ENCODE results near the gene AOPEP.
"Not testable (repeated sequence)": the region's sequence is repeated elsewhere in the genome, so short reads cannot be mapped to it uniquely, and the experiment has no call there.

The AOPEP gene

DNA sequence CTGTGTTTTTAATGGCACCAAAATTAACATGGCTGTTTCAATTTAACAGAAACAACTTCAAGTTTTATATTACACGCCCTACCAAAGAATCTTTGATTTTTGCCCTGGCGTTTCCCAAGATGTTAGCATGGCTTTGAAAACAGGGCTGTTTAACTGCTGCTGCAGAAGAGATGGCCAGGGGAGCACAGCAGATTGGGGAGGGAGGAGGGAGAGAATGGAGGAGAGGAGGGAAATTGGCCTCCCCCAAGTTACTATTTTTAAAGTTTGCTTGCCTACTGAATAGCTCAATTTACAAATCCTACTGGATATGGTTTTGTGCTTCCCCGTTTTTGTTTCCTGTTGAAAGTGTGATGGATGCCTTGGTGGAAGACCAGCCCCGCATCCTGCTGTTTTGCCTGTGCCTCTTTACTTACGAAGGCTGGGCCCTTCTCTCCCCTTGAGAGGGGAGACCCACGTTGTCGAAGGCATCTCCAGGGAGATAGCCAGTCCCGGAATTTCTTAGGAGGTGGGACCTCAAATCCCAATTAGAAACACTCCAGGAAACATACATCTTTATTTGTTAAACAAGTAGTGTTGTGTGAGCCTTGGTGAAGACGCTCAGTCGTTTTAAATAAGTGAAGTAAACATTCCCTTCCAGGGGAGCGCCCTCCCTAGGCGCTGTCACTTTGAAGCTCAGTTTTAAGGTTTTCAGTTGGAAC, 98.6 kb downstream of the AOPEP start:
- FAIRE-seq: no peak
- no peak for DNase-seq (ENCODE audit: insufficient read length, low spot score)

DNA sequence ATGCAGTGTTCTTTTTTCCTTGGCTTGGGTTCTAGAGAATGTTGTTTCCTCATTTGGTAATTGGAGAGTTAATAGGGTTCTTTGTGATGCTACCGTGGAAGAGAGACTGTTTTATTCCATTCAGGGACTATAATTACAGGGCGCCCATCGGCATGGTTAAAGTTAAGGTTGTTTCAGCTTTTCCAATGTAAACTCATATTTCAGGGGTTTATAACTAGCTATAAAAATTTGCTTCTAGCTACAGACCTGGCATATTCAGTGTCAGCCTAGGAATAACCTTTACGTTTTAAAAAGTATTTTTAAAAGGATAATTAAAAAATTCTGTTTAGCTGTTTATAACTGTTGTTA, 99.1 kb downstream of the AOPEP start:
- DNase-seq (ENCODE audit: insufficient read length, low spot score) (no peak), FAIRE-seq (no peak)
- TF ChIP-seq POLR2A (IDR thresholded peaks at IDR 0.05; ENCODE audit: low read depth, low read length) (no peak), SPI1 (IDR thresholded peaks at IDR 0.05; ENCODE audit: low read depth, low read length) (no peak), POU2F2 (IDR thresholded peaks at IDR 0.05; ENCODE audit: low read depth, low read length) (no peak), POLR2AphosphoS5 (IDR thresholded peaks at IDR 0.05; ENCODE audit: low read depth, low read length) (no peak), TAF1 (IDR thresholded peaks at IDR 0.05; ENCODE audit: low read depth, low read length) (no peak), PAX5 (IDR thresholded peaks at IDR 0.05; ENCODE audit: insufficient read depth, low read length, severe bottlenecking) (no peak)

More for the DNA sequence above, 98.6 kb downstream of the AOPEP start:
- TF ChIP-seq POLR2A (IDR thresholded peaks at IDR 0.05; ENCODE audit: low read depth, low read length) (no peak), POU2F2 (IDR thresholded peaks at IDR 0.05; ENCODE audit: low read depth, low read length) (no peak), PAX5 (IDR thresholded peaks at IDR 0.05; ENCODE audit: insufficient read depth, low read length, severe bottlenecking) (no peak), SPI1 (IDR thresholded peaks at IDR 0.05; ENCODE audit: low read depth, low read length) (no peak), POLR2AphosphoS5 (IDR thresholded peaks at IDR 0.05; ENCODE audit: low read depth, low read length) (no peak), TAF1 (IDR thresholded peaks at IDR 0.05; ENCODE audit: low read depth, low read length) (no peak)

DNA sequence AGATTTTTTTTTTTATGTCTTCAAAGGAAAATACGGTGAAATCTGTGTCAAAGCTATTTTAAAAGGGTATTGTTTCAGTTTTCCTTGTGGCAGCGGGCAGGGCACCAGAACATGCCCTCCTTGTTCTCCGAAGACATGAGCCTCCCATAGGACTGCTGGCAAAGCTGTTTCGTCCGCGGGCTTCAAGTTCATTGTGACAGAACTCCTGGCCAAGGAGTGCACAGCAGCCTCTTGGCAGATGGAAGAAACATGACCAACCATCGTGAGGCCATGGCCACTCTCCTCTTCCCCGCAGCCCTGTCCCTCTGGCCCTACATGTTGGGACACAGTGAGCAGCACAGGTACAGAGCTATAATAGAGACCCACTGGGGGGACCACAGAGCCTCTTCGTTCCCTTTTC, 99.5 kb downstream of the AOPEP start:
- TF ChIP-seq POU2F2 (IDR thresholded peaks at IDR 0.05; ENCODE audit: low read depth, low read length): no peak
- TF ChIP-seq PAX5 (IDR thresholded peaks at IDR 0.05; ENCODE audit: insufficient read depth, low read length, severe bottlenecking): no peak
- no peak for TF ChIP-seq SPI1 (IDR thresholded peaks at IDR 0.05; ENCODE audit: low read depth, low read length)
- TF ChIP-seq TAF1 (IDR thresholded peaks at IDR 0.05; ENCODE audit: low read depth, low read length): no peak
- no peak for TF ChIP-seq POLR2AphosphoS5 (IDR thresholded peaks at IDR 0.05; ENCODE audit: low read depth, low read length)
- no peak for TF ChIP-seq POLR2A (IDR thresholded peaks at IDR 0.05; ENCODE audit: low read depth, low read length)
- no peak for DNase-seq (ENCODE audit: insufficient read length, low spot score)
- no peak for FAIRE-seq

DNA sequence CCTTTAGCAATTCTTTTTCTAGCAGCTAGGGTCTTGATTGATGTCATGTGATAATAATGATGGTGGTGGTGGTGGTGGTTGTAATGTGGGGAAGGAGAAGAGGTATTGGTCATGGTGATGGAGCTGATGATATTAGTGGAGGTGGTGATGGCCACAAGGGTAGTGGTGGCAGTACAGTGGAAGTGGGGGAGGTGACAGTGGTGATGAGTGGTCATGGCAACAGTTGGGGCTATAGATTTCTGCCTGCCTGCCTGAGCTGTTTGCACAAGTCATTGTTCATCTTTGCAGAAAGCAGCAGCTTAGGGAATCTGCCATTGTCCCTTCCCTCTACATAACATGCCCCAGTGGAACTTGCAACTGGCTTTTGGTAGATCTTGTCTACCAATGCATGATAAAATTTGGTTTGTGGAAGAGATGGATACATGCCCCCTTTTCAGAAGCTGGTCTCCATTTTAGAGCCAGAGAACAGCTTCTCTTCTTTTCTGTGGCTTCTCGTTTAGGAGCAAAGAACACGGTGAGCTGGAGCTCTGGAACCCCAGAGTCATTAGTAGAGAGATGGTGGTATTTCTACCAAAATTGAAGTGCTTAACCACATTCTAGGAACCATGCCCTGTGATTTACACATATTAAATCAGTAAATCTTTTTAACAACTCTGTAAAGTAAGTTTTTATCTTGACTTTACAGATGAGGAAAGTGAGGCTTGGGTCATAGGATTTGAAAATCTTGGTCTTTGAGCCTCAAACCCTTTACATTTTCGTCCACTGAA, 100.3 kb downstream of the AOPEP start:
- no peak for TF ChIP-seq POLR2AphosphoS5 (IDR thresholded peaks at IDR 0.05; ENCODE audit: low read depth, low read length)
- TF ChIP-seq PAX5 (IDR thresholded peaks at IDR 0.05; ENCODE audit: insufficient read depth, low read length, severe bottlenecking): no peak
- no peak for TF ChIP-seq TAF1 (IDR thresholded peaks at IDR 0.05; ENCODE audit: low read depth, low read length)
- TF ChIP-seq POU2F2 (IDR thresholded peaks at IDR 0.05; ENCODE audit: low read depth, low read length): no peak
- TF ChIP-seq SPI1 (IDR thresholded peaks at IDR 0.05; ENCODE audit: low read depth, low read length): no peak
- no peak for TF ChIP-seq POLR2A (IDR thresholded peaks at IDR 0.05; ENCODE audit: low read depth, low read length)
- DNase-seq (ENCODE audit: insufficient read length, low spot score) (no peak), FAIRE-seq (no peak)

DNA sequence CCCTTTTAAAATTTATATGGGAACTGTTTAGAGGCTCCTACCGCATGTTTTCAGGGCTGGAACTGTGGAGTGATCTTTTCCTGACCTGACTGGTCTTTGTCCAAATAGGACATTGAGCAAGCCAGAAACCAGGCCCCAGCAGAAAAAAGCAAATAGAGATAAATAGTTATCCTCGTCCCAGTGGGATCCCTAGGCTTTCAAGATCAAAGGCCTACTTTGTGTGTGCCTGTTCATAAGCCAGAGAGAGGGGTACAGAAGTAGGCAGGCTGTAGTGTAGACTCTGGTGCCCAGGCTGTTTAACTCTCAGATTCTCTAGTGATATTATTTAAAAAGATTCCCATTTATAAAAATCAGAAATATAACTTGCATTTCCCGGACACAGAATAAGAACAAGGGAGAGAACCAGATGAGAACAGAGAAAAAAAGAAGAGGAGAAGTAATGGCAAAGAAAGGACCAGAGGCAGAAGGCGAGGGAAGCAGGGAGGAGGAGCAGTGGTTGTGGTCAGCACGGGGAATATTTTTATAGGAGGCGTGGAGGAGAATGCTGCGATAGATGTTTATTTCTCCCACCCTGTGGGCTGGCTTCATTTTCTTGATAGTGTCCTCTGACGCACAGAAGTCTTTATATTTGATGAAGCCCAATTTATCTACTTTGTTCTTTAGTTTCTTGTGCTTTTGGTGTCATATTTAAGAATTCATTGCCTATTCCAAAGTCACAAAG, 101.2 kb downstream of the AOPEP start:
- TF ChIP-seq TAF1 (IDR thresholded peaks at IDR 0.05; ENCODE audit: low read depth, low read length) (no peak), SPI1 (IDR thresholded peaks at IDR 0.05; ENCODE audit: low read depth, low read length) (no peak), POLR2A (IDR thresholded peaks at IDR 0.05; ENCODE audit: low read depth, low read length) (no peak), POLR2AphosphoS5 (IDR thresholded peaks at IDR 0.05; ENCODE audit: low read depth, low read length) (no peak), POU2F2 (IDR thresholded peaks at IDR 0.05; ENCODE audit: low read depth, low read length) (no peak), PAX5 (IDR thresholded peaks at IDR 0.05; ENCODE audit: insufficient read depth, low read length, severe bottlenecking) (no peak)
- FAIRE-seq: no peak
- no peak for DNase-seq (ENCODE audit: insufficient read length, low spot score)

DNA sequence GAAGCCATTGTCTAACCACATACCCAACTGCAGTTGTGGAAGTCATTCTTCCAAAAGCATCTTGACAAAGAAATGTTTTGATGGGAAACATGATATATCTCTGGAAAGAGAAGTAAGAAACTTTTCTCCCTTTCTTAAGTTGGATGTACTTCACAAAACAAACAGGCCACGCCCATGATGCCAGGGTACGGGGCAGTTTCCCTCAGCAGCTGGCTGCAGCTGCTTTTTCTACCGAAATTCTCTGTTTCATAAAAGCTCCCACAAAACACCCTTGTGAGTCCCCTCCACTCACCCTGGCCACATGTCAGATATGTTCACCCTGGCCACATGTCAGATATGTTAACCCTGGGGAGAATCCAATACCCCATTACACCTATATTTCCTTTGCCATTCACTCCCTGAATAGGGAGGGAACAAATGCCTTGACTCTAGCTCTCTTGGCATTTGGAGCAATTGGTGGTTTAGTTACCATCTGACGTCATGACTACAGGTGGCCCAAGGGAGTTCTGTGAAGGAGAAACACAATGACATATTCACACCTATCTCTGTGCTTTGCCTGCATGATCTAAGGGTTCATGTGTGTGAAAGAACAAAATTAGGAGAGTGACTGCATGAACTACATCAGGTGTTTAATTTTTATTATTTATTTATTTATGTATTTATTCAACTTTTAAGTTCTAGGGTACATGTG, 103.0 kb downstream of the AOPEP start:
- TF ChIP-seq SPI1 (IDR thresholded peaks at IDR 0.05; ENCODE audit: low read depth, low read length): no peak
- no peak for TF ChIP-seq TAF1 (IDR thresholded peaks at IDR 0.05; ENCODE audit: low read depth, low read length)
- TF ChIP-seq PAX5 (IDR thresholded peaks at IDR 0.05; ENCODE audit: insufficient read depth, low read length, severe bottlenecking): no peak
- TF ChIP-seq POU2F2 (IDR thresholded peaks at IDR 0.05; ENCODE audit: low read depth, low read length): no peak
- no peak for TF ChIP-seq POLR2A (IDR thresholded peaks at IDR 0.05; ENCODE audit: low read depth, low read length)
- no peak for TF ChIP-seq POLR2AphosphoS5 (IDR thresholded peaks at IDR 0.05; ENCODE audit: low read depth, low read length)
- FAIRE-seq (no peak), DNase-seq (ENCODE audit: insufficient read length, low spot score) (no peak)

DNA sequence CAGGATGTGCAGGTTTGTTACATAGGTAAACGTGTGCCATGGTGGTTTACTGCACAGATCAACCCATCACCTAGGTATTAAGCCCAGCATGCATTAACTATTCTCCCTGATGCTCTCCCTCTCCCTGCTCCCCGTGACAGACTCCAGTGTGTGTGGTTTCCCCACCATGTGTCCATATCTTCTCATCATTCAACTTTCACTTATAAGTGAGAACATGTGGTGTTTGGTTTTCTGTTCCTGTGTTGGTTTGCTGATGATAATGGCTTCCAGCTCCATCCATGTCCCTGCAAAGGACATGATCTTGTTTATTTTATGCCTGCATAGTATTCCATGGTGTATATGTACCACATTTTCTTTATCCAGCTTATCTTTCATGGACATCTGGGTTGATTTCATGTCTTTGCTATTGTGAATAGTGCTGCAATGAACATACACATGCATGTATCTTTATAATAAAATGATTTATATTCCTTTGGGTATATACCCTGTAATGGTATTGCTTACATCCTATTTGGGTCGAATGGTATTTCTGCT, 103.6 kb downstream of the AOPEP start:
- FAIRE-seq: not testable (repeated sequence)

DNA sequence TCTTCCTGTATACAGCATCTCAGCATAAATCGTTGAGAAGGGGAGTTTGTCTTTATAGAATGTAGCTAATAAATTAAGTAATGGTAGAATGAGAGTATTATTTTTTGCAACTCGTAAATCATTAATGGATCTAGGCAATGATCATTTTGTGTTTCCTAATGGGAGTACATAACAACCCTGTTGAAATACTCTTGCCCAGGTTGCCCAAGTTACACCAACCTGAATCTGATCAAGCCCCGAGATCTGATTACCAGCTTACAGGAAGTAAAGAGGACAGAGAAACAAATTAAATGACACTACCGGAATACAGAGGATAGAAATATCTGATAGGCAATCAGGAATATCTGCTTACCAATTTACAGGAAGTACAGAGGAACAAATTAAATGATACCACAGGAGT, 107.3 kb downstream of the AOPEP start:
- FAIRE-seq (no peak), DNase-seq (ENCODE audit: insufficient read length, low spot score) (no peak)
- TF ChIP-seq PAX5 (IDR thresholded peaks at IDR 0.05; ENCODE audit: insufficient read depth, low read length, severe bottlenecking) (no peak), TAF1 (IDR thresholded peaks at IDR 0.05; ENCODE audit: low read depth, low read length) (no peak), POLR2A (IDR thresholded peaks at IDR 0.05; ENCODE audit: low read depth, low read length) (no peak), POU2F2 (IDR thresholded peaks at IDR 0.05; ENCODE audit: low read depth, low read length) (no peak), POLR2AphosphoS5 (IDR thresholded peaks at IDR 0.05; ENCODE audit: low read depth, low read length) (no peak), SPI1 (IDR thresholded peaks at IDR 0.05; ENCODE audit: low read depth, low read length) (no peak)

More for the DNA sequence above, 103.6 kb downstream of the AOPEP start:
- not testable (repeated sequence) for DNase-seq (ENCODE audit: insufficient read length, low spot score)

DNA sequence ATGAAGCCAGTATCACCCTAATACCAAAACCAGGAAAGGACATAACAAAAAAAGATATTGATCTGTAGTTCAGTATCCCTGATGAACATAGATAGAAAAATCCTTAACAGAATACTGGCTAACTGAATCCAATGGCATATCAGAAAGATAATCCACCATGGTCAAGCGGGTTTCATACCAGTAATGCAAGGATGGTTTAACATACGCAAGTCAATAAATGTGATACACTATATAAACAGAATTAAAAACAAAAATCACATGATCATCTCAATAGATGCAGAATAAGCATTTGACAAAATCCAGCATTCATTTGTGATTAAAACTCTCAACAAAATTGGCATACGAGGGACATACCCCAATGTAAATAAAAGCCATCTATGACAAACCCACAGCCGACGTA, 110.9 kb downstream of the AOPEP start:
- FAIRE-seq: no peak
- DNase-seq (ENCODE audit: insufficient read length, low spot score): no peak
- TF ChIP-seq SPI1 (IDR thresholded peaks at IDR 0.05; ENCODE audit: low read depth, low read length): no peak
- TF ChIP-seq PAX5 (IDR thresholded peaks at IDR 0.05; ENCODE audit: insufficient read depth, low read length, severe bottlenecking): no peak
- no peak for TF ChIP-seq POU2F2 (IDR thresholded peaks at IDR 0.05; ENCODE audit: low read depth, low read length)
- no peak for TF ChIP-seq TAF1 (IDR thresholded peaks at IDR 0.05; ENCODE audit: low read depth, low read length)
- no peak for TF ChIP-seq POLR2A (IDR thresholded peaks at IDR 0.05; ENCODE audit: low read depth, low read length)
- TF ChIP-seq POLR2AphosphoS5 (IDR thresholded peaks at IDR 0.05; ENCODE audit: low read depth, low read length): no peak

Data from GM12891 (cell line).